C4-2B (cell line): ENCODE measurements around the gene DYNLT4.

Experiments used
- CTCF ChIP-seq: fragments of 450-650 bp; conservative IDR thresholded peaks from 2 replicates; pipeline ENCODE4 v1.5.1; 2017; ENCODE audit warnings: mild to moderate bottlenecking
- ZFX ChIP-seq: fragments of 450-650 bp; IDR thresholded peaks from 2 replicates; pipeline ENCODE4 v1.6.1; 2017

- TF ChIP-seq CTCF: no peak
- TF ChIP-seq ZFX: no peak
These were observed 40.7 kb upstream of the DYNLT4 start for GRCh38 chr1:44847845-44848244.
